ENCODE results near the gene TSPOAP1.

Gene TSPOAP1

DNA sequence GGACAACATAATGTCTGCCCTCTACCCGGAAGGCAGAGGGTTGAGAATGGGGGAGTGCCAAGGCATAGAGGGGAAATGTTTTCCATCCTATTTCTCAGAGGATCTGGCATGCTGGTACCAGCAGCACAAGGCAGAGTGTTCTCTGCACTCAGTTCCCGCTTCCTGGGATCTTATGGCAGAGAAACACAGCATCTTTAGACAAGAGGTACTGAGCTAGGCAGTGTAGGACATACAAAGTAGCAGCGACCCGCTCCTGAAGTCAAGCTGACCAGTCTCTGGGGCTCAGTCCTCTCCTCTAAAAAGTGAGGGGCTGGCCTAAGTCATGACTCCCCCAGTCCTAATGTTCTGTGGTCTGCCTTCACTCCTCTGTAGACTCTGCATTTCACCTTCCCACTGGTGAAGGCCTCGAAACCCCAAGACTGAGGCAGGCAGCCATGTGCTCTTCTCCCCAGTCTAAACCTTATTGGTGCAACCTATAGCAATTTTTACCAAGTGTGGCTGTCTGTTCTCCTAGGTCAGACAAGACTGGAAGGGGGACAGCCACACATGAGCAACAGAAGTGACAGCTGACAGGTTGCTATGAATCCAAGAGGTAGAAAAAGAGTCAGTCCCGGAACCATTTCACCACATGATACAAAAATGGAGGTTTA, 11.3 kb upstream of the TSPOAP1 start:
- H3K4me3 ChIP-seq (ENCODE audit: low read length in 2 of 2): no peak overlapping the region
- peaks cover 33% of the 10 kb centered on the region for H3K4me1 ChIP-seq (ENCODE audit: control insufficient read depth, insufficient read depth, low read length)
- no peaks in the 10 kb centered on the region for H3K9me3 ChIP-seq (ENCODE audit: control insufficient read depth in 2 of 2, low read length in 2 of 2)
- no peak overlapping the region for H3K9ac ChIP-seq (ENCODE audit: low read length in 2 of 2)
- H3K27ac ChIP-seq (ENCODE audit: low read length): peak overlapping the region; percentile 77
- peaks cover 2 to 9% of the 10 kb centered on the region in 2 donors for H3K36me3 ChIP-seq (ENCODE audit: control insufficient read depth in 2 of 2, insufficient read depth in 2 of 2, low read length in 2 of 2)
- peaks cover 2 to 3% of the 10 kb centered on the region in 2 donors for H3K27me3 ChIP-seq (ENCODE audit: control insufficient read depth in 1 of 2, insufficient read depth in 2 of 2, low read length in 2 of 2)

GRCh38 chr17:58338841-58339754, 10.5 kb upstream of the TSPOAP1 start:
- Histone ChIP-seq H3K27ac (ENCODE audit: low read length) (peak overlapping the region; percentile 77), H3K27me3 (ENCODE audit: control insufficient read depth in 1 of 2, insufficient read depth in 2 of 2, low read length in 2 of 2) (peaks cover 2 to 5% of the 10 kb centered on the region in 2 donors), H3K4me3 (ENCODE audit: low read length in 2 of 2) (no peak overlapping the region), H3K9me3 (ENCODE audit: control insufficient read depth in 2 of 2, low read length in 2 of 2) (no peaks in the 10 kb centered on the region), H3K4me1 (ENCODE audit: control insufficient read depth, insufficient read depth, low read length) (peaks cover 27% of the 10 kb centered on the region), H3K36me3 (ENCODE audit: control insufficient read depth in 2 of 2, insufficient read depth in 2 of 2, low read length in 2 of 2) (peaks cover 0 to 4% of the 10 kb centered on the region in 2 donors), H3K9ac (ENCODE audit: low read length in 2 of 2) (peak overlapping the region; percentile 21 to 35)

DNA sequence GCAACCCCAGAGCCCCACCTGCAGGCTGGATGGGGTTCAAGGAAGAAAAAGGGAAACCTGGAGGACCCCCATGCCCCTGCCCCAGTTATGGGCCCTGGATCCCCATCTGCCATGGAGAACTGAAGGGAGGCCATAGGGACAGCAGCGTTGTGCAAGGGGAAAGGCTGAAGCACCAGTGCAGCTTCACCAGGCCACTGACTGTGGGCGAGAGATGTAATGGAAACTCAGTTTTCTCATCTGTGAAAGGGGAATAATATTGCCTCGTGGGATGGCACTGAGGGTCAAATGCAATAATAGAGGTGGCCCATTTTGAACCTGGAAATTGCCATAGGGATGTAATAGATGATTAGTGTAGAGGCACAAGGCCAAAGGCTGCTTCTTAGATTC, 9.9 kb upstream of the TSPOAP1 start:
- no peaks in the 10 kb centered on the region for H3K36me3 ChIP-seq (ENCODE audit: control insufficient read depth in 2 of 2, insufficient read depth in 2 of 2, low read length in 2 of 2)
- H3K9ac ChIP-seq (ENCODE audit: low read length in 2 of 2): peak overlapping the region in 1 of 2 donors; percentile 35
- peaks cover 5% of the 10 kb centered on the region in 2 donors for H3K27me3 ChIP-seq (ENCODE audit: control insufficient read depth in 1 of 2, insufficient read depth in 2 of 2, low read length in 2 of 2)

DNA sequence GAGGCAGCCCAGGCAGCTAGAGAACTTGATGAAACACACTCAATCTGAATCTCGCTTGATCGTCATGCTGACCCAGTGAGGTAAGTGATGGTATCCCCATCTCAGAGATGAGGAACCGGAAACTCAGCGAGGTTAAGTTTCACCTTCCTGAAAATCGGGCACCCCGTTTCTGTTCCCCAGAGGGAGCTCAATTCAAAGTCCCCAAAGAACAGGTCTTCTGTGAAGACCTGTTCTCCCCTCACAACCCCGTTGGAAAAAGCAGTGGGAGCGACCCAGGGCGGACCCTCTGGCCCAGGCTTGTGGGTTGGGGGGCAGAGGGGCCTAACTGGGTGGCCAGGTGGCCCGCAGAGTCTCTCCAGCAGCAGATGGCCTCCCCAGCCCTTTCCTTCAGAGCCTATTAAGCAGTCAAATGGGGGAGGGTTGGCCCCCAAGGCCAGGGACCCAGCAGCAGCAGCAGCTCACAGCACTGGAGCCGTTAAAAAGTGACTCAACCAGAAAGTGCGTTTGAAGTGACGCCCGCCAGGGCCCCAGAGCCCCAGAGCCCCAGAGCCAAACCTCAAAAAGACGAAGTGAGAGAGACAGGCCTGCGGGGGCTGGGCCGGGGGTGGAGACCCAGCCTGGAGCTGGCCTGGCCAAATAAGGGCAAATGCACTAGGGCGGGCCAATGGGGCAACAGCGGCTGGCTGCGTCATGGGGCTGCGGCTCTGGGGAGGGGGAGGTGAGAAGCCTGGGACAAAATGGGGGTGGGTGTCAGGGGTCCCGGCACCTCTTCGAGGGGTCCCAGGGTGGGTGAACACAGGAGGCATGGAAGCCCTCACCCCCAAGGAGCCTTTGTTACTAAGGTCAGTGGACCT, 9.2 kb upstream of the TSPOAP1 start:
- Histone ChIP-seq H3K4me1 (ENCODE audit: control insufficient read depth, insufficient read depth, low read length) (peaks cover 20% of the 10 kb centered on the region), H3K9me3 (ENCODE audit: control insufficient read depth in 2 of 2, low read length in 2 of 2) (no peaks in the 10 kb centered on the region), H3K4me3 (ENCODE audit: low read length in 2 of 2) (peak overlapping the region in 1 of 2 donors; percentile 29), H3K27me3 (ENCODE audit: control insufficient read depth in 1 of 2, insufficient read depth in 2 of 2, low read length in 2 of 2) (peaks cover 5% of the 10 kb centered on the region in 2 donors), H3K27ac (ENCODE audit: low read length) (peak overlapping the region; percentile 77), H3K36me3 (ENCODE audit: control insufficient read depth in 2 of 2, insufficient read depth in 2 of 2, low read length in 2 of 2) (no peaks in the 10 kb centered on the region), H3K9ac (ENCODE audit: low read length in 2 of 2) (peak overlapping the region; percentile 40 to 42)

More for the DNA sequence above, 9.9 kb upstream of the TSPOAP1 start:
- Histone ChIP-seq H3K4me1 (ENCODE audit: control insufficient read depth, insufficient read depth, low read length) (peaks cover 21% of the 10 kb centered on the region), H3K9me3 (ENCODE audit: control insufficient read depth in 2 of 2, low read length in 2 of 2) (no peaks in the 10 kb centered on the region), H3K4me3 (ENCODE audit: low read length in 2 of 2) (peak overlapping the region in 1 of 2 donors; percentile 29), H3K27ac (ENCODE audit: low read length) (peak overlapping the region; percentile 77)

DNA sequence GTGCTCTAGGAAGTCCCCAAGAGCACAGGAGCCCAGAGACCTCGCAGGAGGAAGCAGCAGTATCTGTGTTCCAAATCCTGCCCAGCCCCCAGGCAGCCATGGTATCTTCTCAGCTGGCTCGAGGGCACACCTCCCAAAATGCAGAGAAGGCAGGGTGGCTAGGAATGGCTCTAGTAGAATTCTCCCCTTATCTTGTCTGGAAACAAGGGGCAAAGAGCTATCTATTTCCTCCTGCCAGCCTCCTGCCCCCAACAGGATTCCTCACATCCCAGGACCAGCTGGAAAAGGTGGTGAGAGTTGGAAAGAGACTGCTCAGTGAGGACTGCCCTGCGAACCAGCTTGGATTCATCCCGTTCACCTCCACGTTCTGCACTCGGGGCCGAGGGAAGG, 8.6 kb upstream of the TSPOAP1 start:
- Histone ChIP-seq H3K9ac (ENCODE audit: low read length in 2 of 2) (peak overlapping the region; percentile 40 to 42), H3K36me3 (ENCODE audit: control insufficient read depth in 2 of 2, insufficient read depth in 2 of 2, low read length in 2 of 2) (no peaks in the 10 kb centered on the region), H3K27ac (ENCODE audit: low read length) (peak overlapping the region; percentile 77), H3K4me1 (ENCODE audit: control insufficient read depth, insufficient read depth, low read length) (peaks cover 20% of the 10 kb centered on the region), H3K4me3 (ENCODE audit: low read length in 2 of 2) (peak overlapping the region in 1 of 2 donors; percentile 29), H3K27me3 (ENCODE audit: control insufficient read depth in 1 of 2, insufficient read depth in 2 of 2, low read length in 2 of 2) (peaks cover 5% of the 10 kb centered on the region in 2 donors), H3K9me3 (ENCODE audit: control insufficient read depth in 2 of 2, low read length in 2 of 2) (no peaks in the 10 kb centered on the region)

DNA sequence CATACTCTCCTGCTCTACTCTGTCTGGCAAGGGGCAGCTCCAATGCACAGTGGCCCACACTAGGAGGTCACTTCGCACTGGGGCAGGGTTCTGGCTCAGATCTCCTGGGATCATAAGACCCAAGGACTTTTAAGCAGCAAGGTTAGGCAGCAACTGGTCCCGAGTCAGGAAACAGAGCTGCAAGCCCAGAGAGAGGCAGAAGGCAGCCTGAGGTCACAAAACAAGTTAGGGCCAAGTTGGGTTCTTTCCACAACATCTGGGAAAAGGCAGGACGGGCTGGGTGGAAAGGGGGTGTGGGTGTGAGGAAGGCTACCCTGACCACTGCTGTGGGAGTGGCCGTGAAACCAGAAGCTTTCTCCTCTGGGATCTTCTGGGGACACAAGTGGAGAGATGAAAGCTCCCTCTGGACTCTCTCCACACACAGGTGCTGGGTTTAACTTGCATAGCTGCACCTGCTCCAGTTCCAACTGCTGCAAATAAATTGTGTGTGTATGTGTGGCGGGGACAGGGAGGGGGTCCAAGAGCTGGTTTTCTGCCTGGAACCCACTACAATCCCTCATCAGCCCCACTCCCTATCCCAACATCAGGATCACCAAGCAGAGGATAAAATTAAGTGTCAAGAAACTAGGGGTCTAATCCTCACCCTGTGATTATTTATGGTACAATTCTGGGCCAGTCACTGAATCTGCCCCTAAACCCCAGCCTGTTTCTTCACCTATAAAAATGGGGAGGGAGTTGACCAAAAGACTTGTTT, 8.0 kb upstream of the TSPOAP1 start:
- Histone ChIP-seq H3K4me3 (ENCODE audit: low read length in 2 of 2) (peak overlapping the region in 1 of 2 donors; percentile 3), H3K9ac (ENCODE audit: low read length in 2 of 2) (no peak overlapping the region), H3K27ac (ENCODE audit: low read length) (peak overlapping the region; percentile 77), H3K9me3 (ENCODE audit: control insufficient read depth in 2 of 2, low read length in 2 of 2) (no peaks in the 10 kb centered on the region), H3K36me3 (ENCODE audit: control insufficient read depth in 2 of 2, insufficient read depth in 2 of 2, low read length in 2 of 2) (no peaks in the 10 kb centered on the region), H3K4me1 (ENCODE audit: control insufficient read depth, insufficient read depth, low read length) (peaks cover 20% of the 10 kb centered on the region), H3K27me3 (ENCODE audit: control insufficient read depth in 1 of 2, insufficient read depth in 2 of 2, low read length in 2 of 2) (peaks cover 5% of the 10 kb centered on the region in 2 donors)

DNA sequence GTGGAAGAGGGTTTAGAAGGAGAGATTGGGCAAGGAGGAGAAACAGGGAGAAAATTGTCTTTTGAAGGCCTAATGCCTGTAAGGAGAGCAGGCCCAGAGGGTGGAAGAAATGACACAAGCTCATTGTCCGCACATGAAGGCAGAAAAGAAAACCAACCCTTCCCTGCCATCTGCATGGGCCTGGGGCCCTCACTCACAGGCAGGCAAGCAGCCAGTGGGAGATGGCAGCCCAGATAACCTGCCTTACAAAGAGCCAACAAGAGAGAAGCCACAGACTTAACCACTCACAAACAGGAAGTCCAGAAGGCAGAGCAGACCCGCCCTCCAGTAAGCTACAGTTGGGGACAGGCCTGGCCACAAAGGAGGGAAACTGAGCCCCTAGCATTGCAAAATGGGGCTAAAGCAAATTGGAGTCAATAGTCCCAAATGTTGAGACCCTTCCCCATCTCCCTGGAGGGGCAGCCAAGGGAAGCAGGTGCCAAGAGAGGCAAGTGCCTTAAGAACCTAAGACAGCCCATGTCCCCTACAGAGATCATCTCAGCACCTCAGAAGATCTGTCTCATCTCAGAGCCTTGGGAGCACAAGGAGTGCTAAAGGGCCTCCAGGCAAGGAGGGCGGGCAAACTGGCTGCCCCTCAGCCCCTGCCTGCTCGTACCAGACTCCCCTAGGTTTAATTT, 7.3 kb upstream of the TSPOAP1 start:
- no peaks in the 10 kb centered on the region for H3K9me3 ChIP-seq (ENCODE audit: control insufficient read depth in 2 of 2, low read length in 2 of 2)
- no peaks in the 10 kb centered on the region for H3K36me3 ChIP-seq (ENCODE audit: control insufficient read depth in 2 of 2, insufficient read depth in 2 of 2, low read length in 2 of 2)
- H3K9ac ChIP-seq (ENCODE audit: low read length in 2 of 2): no peak overlapping the region
- H3K4me3 ChIP-seq (ENCODE audit: low read length in 2 of 2): no peak overlapping the region
- H3K4me1 ChIP-seq (ENCODE audit: control insufficient read depth, insufficient read depth, low read length): peaks cover 20% of the 10 kb centered on the region
- peak overlapping the region; percentile 24 for H3K27ac ChIP-seq (ENCODE audit: low read length)
- H3K27me3 ChIP-seq (ENCODE audit: control insufficient read depth in 1 of 2, insufficient read depth in 2 of 2, low read length in 2 of 2): peaks cover 5% of the 10 kb centered on the region in 2 donors

DNA sequence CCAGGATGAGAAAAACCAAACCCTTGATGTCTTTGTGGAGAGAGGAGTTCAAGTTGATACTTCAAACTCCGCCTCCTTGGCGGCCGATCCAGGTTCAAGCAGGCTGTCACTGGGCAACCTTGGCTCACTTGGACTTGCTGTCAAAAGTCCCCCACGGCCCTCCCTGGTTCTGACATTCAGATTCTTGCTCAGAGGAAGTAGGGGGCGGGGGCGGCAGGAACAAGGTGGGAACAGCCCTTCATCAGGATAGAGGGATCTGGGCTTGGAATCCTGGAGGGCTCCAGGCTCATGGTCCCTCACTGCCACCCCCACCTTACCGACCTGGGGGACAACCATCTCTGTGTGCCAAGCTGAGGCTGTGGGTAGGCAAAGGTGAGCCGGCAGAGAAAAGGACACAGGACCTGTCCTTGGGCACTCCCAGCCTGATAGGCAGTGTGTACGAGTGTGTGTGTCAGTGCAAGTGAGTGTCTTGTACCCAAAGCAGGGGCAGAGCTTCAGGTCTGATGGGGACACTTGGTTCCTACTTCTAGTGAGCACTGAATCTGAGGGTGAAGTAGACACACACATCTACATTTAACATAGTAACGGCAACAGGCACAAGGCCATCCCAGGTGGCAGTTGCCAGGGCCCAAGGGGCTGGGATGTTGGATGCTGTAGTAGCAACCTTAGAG, 6.6 kb upstream of the TSPOAP1 start:
- Histone ChIP-seq H3K9me3 (ENCODE audit: control insufficient read depth in 2 of 2, low read length in 2 of 2) (no peaks in the 10 kb centered on the region), H3K36me3 (ENCODE audit: control insufficient read depth in 2 of 2, insufficient read depth in 2 of 2, low read length in 2 of 2) (no peaks in the 10 kb centered on the region), H3K27ac (ENCODE audit: low read length) (peak overlapping the region; percentile 24), H3K9ac (ENCODE audit: low read length in 2 of 2) (no peak overlapping the region), H3K27me3 (ENCODE audit: control insufficient read depth in 1 of 2, insufficient read depth in 2 of 2, low read length in 2 of 2) (peaks cover 5% of the 10 kb centered on the region in 2 donors), H3K4me1 (ENCODE audit: control insufficient read depth, insufficient read depth, low read length) (peaks cover 20% of the 10 kb centered on the region), H3K4me3 (ENCODE audit: low read length in 2 of 2) (no peak overlapping the region)

GRCh38 chr17:58334661-58335060, 6.1 kb upstream of the TSPOAP1 start:
- H3K9ac ChIP-seq (ENCODE audit: low read length in 2 of 2): no peak overlapping the region
- H3K9me3 ChIP-seq (ENCODE audit: control insufficient read depth in 2 of 2, low read length in 2 of 2): no peaks in the 10 kb centered on the region
- H3K27ac ChIP-seq (ENCODE audit: low read length): no peak overlapping the region
- peaks cover 20% of the 10 kb centered on the region for H3K4me1 ChIP-seq (ENCODE audit: control insufficient read depth, insufficient read depth, low read length)
- no peak overlapping the region for H3K4me3 ChIP-seq (ENCODE audit: low read length in 2 of 2)
- peaks cover 5% of the 10 kb centered on the region in 2 donors for H3K27me3 ChIP-seq (ENCODE audit: control insufficient read depth in 1 of 2, insufficient read depth in 2 of 2, low read length in 2 of 2)
- H3K36me3 ChIP-seq (ENCODE audit: control insufficient read depth in 2 of 2, insufficient read depth in 2 of 2, low read length in 2 of 2): no peaks in the 10 kb centered on the region

Measured in stomach smooth muscle (tissue), 2 donors.